Muscle of back (tissue), 11 donors: ENCODE results near the gene GOLGA5. TPM values are rescaled to one million over a fixed set of nuclear protein-coding genes. Genes with fewer than 3 reads are reported as not detected.
A peak's percentile ranks its signal among the peaks of the same experiment; 100 is the strongest.
"Not testable (repeated sequence)": the region's sequence is repeated elsewhere in the genome, so short reads cannot be mapped to it uniquely, and the experiment has no call there.

Experiments
- DNase-seq, 3 donors: peaks; one replicate each; pipeline versions ENCODE4 v3.0.0 to v3.0.0-alpha.2; 2013
- polyA plus RNA-seq, 10 donors: library from polyadenylated mRNA; unstranded; fragments of 120-200 nt; gene quantifications; one replicate each; pipeline ENCODE4 v1.2.1, GENCODE V29; 2013; ENCODE audit not compliant: insufficient read length in 10 of 10

The GOLGA5 gene
- polyA plus RNA-seq, 10 donors, result 30.9 to 40.8 (median 34.5) TPM

GRCh38 chr14:92819680-92820535 is 25.8 kb downstream of the GOLGA5 start:
- not testable (repeated sequence) for DNase-seq

- not testable (repeated sequence) for DNase-seq
These were observed 26.4 kb downstream of the GOLGA5 start for GRCh38 chr14:92820536-92820840.

- DNase-seq, result no peak
These were observed 36.8 kb downstream of the GOLGA5 start for GRCh38 chr14:92830902-92831301.

- peak in 1 of 3 donors; percentile 8 for DNase-seq
These were observed 38.1 kb downstream of the GOLGA5 start for GRCh38 chr14:92832137-92832700.

GRCh38 chr14:92841930-92842329 is 47.8 kb downstream of the GOLGA5 start:
- no peak for DNase-seq

GRCh38 chr14:92844204-92844603 is 50.1 kb downstream of the GOLGA5 start:
- no peak for DNase-seq

- DNase-seq, result no peak
These were observed 52.2 kb downstream of the GOLGA5 start for GRCh38 chr14:92846162-92846897.

- DNase-seq, result no peak
These were observed 53.2 kb downstream of the GOLGA5 start for GRCh38 chr14:92847278-92847677.

GRCh38 chr14:92847749-92848148 is 53.6 kb downstream of the GOLGA5 start:
- no peak for DNase-seq

- DNase-seq, result peak in 1 of 3 donors; percentile 13
These were observed 54.8 kb downstream of the GOLGA5 start for GRCh38 chr14:92848887-92849286.

- no peak for DNase-seq
These were observed 56.4 kb downstream of the GOLGA5 start for GRCh38 chr14:92850492-92850891.

- not testable (repeated sequence) for DNase-seq
These were observed 59.0 kb downstream of the GOLGA5 start for GRCh38 chr14:92853136-92853535.

GRCh38 chr14:92860049-92860840 is 66.1 kb downstream of the GOLGA5 start:
- DNase-seq, result no peak

GRCh38 chr14:92861856-92862745 is 68.0 kb downstream of the GOLGA5 start:
- no peak for DNase-seq

- peak; percentile 15 to 36 (median 20) for DNase-seq
These were observed 69.4 kb downstream of the GOLGA5 start for GRCh38 chr14:92863286-92864080.

GRCh38 chr14:92865674-92866073 is 71.6 kb downstream of the GOLGA5 start:
- no peak for DNase-seq

GRCh38 chr14:92866181-92866752 is 72.2 kb downstream of the GOLGA5 start:
- DNase-seq, result no peak

GRCh38 chr14:92866901-92867865 is 73.1 kb downstream of the GOLGA5 start:
- DNase-seq, result no peak
